ENCODE measurements around the gene VPS13D. TPM values are rescaled to one million over a fixed set of nuclear protein-coding genes. Genes with fewer than 3 reads are reported as not detected.
"Not testable (repeated sequence)": the region's sequence is repeated elsewhere in the genome, so short reads cannot be mapped to it uniquely, and the experiment has no call there.

The VPS13D gene
- total RNA-seq, 1 donor from 2014 or later = 28.3 TPM

GRCh38 chr1:12316331-12316730, 86.5 kb downstream of the VPS13D start:
- H3K27me3 ChIP-seq = no peaks in the 10 kb centered on the region
- peak overlapping the region; percentile 60 to 88 for H3K27ac ChIP-seq
- intact Hi-C loops (cut with DNase I) = loop anchor here (2.0 to 5.0 kb wide), 2 partner anchors 181 to 304 kb away; no protein-coding TSS in a partner anchor
- peaks cover 52 to 56% of the 10 kb centered on the region in 2 donors for H3K36me3 ChIP-seq
- H3K4me3 ChIP-seq = no peak overlapping the region
- no peak for DNase-seq (ENCODE audit: low spot score in 2 of 2)
- no peaks in the 10 kb centered on the region for H3K9me3 ChIP-seq
- peaks cover 8 to 21% of the 10 kb centered on the region in 2 donors for H3K4me1 ChIP-seq
- no peak for TF ChIP-seq CTCF (IDR thresholded peaks at IDR 0.05)

GRCh38 chr1:12320486-12320885, 90.7 kb downstream of the VPS13D start:
- no peak for DNase-seq (ENCODE audit: low spot score in 2 of 2)
- intact Hi-C loops (cut with DNase I) = no loop called here
- Histone ChIP-seq H3K27me3 (no peaks in the 10 kb centered on the region), H3K4me3 (no peak overlapping the region), H3K4me1 (peaks cover 3 to 12% of the 10 kb centered on the region in 2 donors), H3K9me3 (no peaks in the 10 kb centered on the region), H3K27ac (no peak overlapping the region), H3K36me3 (peaks cover 51 to 65% of the 10 kb centered on the region in 2 donors)
- no peak for TF ChIP-seq CTCF (IDR thresholded peaks at IDR 0.05)

- no peaks in the 10 kb centered on the region for H3K9me3 ChIP-seq
- H3K27ac ChIP-seq = no peak overlapping the region
- TF ChIP-seq CTCF (IDR thresholded peaks at IDR 0.05) = no peak
- peaks cover 49 to 74% of the 10 kb centered on the region in 2 donors for H3K36me3 ChIP-seq
- DNase-seq (ENCODE audit: low spot score in 2 of 2) = no peak
- no peak overlapping the region for H3K4me3 ChIP-seq
- no peaks in the 10 kb centered on the region for H3K4me1 ChIP-seq
- intact Hi-C loops (cut with DNase I) = no loop called here
- no peaks in the 10 kb centered on the region for H3K27me3 ChIP-seq
Observed at GRCh38 chr1:12324423-12324822, 94.6 kb downstream of the VPS13D start.

- H3K27ac ChIP-seq; intact Hi-C loops (cut with DNase I); DNase-seq (ENCODE audit: low spot score in 2 of 2); H3K27me3 ChIP-seq; H3K9me3 ChIP-seq; H3K4me3 ChIP-seq; H3K4me1 ChIP-seq: not testable (repeated sequence)
- peaks cover 48 to 74% of the 10 kb centered on the region in 2 donors for H3K36me3 ChIP-seq
Observed at GRCh38 chr1:12324973-12325372, 95.1 kb downstream of the VPS13D start.

GRCh38 chr1:12326986-12327385, 97.2 kb downstream of the VPS13D start:
- no peak for DNase-seq (ENCODE audit: low spot score in 2 of 2)
- Histone ChIP-seq H3K36me3 (peaks cover 47 to 77% of the 10 kb centered on the region in 2 donors), H3K4me1 (no peaks in the 10 kb centered on the region), H3K4me3 (no peak overlapping the region), H3K9me3 (no peaks in the 10 kb centered on the region), H3K27ac (no peak overlapping the region), H3K27me3 (no peaks in the 10 kb centered on the region)
- intact Hi-C loops (cut with DNase I) = no loop called here
- no peak for TF ChIP-seq CTCF (IDR thresholded peaks at IDR 0.05)

GRCh38 chr1:12327566-12327965, 97.7 kb downstream of the VPS13D start:
- TF ChIP-seq CTCF (IDR thresholded peaks at IDR 0.05) = no peak
- Histone ChIP-seq H3K27me3 (no peaks in the 10 kb centered on the region), H3K4me1 (no peaks in the 10 kb centered on the region), H3K36me3 (peaks cover 43 to 75% of the 10 kb centered on the region in 2 donors), H3K27ac (no peak overlapping the region), H3K9me3 (no peaks in the 10 kb centered on the region), H3K4me3 (no peak overlapping the region)
- intact Hi-C loops (cut with DNase I) = no loop called here
- no peak for DNase-seq (ENCODE audit: low spot score in 2 of 2)
